SHP77 treated with DMSO at 0.1 percent for 48 hours (cell line): ENCODE data around the gene VPREB1.
"Not testable (repeated sequence)": the region's sequence is repeated elsewhere in the genome, so short reads cannot be mapped to it uniquely, and the experiment has no call there.

ENCODE experiments used
- DNase-seq: peaks from one replicate; lab custom pipeline; 2025; lab: John Stamatoyannopoulos, UW

The VPREB1 gene, protein sequence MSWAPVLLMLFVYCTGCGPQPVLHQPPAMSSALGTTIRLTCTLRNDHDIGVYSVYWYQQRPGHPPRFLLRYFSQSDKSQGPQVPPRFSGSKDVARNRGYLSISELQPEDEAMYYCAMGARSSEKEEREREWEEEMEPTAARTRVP

DNA sequence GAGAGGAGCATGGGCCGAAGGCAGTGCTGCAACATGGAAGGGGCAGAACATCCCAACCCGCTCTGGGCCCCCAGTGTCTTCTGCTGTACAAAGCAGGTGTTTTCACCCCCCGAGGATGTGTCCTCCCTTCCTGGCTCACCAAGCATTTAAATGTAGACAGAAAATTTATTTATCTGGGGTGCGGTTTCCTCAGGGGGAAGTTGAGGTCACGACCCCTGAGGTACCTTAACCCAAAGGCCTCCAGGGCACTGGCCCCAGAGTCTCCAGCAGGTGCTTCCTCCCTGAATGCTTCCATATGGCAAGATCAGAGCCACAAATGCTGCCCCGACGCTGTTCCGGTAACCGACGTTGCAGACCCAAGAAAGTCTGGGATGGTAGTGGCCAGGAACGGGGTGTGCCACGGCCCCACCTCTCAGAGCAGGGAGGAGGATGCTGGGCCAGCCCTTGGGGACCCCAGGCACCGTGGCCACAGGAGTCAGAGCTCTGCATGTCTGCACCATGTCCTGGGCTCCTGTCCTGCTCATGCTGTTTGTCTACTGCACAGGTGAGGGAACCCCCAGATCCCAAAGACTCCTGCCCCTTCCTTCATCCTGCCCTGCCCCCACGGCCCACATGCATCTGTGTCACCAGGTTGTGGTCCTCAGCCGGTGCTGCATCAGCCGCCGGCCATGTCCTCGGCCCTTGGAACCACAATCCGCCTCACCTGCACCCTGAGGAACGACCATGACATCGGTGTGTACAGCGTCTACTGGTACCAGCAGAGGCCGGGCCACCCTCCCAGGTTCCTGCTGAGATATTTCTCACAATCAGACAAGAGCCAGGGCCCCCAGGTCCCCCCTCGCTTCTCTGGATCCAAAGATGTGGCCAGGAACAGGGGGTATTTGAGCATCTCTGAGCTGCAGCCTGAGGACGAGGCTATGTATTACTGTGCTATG, at the start of gene VPREB1:
TSS of gene VPREB1 (plus strand) at position 471 of the 935 bp plus-strand sequence. CDS start at position 499, 28 bp downstream.
- DNase-seq: no peak

DNA sequence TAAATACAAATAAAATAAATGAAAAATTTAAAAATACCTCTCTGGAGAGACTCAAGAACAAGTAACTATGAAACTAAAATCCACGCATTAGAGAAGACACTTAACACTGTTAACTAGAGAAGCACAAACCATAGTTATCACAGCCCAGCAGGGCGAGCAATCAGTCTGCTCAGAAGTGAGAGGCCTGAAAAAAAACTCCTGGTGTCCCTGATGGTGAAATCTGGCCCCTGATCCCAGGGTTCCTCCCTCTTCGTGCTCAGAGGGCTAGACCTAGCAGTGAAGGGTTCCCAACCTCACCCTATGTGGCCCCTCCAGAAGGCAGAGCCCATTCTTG, 49.7 kb upstream of the VPREB1 start:
- DNase-seq: no peak

DNA sequence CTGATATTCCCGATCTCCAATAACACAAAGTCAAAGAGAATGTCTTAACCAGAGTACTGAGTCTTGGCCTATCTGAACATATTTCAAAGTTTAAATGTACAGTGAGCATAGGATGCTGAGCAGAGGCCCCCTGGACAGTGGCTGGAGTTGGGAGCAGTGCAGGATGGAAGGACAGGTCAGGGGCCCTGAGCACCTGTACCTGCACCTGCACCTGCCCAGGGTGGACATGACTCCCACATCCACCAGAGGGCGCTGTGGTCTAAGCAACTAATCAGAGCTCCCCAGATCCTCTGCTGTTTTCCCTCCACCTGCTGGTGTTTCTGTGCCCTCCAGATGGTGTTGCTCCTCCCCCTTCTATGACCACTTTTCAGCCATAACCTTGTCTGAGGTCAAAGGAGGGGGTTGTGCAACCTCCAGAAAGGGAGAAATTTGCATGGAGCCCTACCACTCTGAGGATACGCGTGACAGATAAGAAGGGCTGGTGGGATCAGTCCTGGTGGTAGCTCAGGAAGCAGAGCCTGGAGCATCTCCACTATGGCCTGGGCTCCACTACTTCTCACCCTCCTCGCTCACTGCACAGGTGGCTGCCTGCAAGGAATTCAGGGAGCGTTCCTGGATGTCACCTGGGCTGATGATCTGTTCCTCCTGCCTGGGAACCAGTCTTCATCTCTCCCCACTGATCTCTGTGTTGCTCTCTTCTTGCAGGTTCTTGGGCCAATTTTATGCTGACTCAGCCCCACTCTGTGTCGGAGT, 49.1 kb upstream of the VPREB1 start:
- peak; percentile 51 for DNase-seq

DNA sequence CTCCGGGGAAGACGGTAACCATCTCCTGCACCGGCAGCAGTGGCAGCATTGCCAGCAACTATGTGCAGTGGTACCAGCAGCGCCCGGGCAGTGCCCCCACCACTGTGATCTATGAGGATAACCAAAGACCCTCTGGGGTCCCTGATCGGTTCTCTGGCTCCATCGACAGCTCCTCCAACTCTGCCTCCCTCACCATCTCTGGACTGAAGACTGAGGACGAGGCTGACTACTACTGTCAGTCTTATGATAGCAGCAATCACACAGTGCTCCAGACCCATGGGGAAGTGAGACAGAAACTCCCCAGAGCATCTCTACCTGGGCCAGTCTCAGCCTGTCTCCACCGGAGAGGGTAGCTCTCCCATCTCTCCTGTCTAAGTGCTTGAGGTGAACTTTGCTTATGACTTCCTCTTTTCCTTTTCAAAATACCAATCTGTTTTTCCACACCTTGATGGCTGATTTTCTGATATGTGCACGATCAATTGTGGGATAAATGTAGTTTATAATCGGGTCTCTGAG, 48.5 kb upstream of the VPREB1 start:
- DNase-seq: no peak

DNA sequence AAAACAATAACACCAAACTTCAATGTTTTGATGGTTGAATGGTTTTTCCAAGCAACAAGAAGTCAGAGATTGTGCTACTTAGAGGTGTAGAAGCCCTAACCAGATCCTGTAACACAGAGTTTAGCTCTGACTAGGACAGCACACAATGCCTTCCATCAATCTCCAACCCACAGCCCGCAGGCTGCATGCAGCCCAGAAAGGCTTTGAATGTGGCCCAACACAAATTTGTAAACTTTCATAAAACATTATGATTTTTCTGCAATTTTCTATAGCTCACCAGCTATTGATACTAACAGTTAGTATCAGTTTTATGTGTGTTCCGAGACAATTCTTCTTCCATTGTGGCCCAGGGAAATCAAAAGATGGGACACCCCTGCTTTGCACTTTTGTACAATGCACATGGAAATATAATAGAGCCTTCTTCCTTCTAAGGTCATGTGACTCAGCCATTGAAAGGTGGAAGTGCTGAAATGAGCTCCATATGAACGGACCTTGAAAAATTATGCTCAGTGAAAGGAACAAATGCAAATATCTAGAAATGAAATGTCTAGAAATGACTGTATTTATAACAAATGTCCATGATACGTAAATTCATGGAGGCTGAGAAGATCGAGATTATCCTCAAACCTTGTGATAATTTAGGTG, 47.6 kb upstream of the VPREB1 start:
- no peak for DNase-seq

DNA sequence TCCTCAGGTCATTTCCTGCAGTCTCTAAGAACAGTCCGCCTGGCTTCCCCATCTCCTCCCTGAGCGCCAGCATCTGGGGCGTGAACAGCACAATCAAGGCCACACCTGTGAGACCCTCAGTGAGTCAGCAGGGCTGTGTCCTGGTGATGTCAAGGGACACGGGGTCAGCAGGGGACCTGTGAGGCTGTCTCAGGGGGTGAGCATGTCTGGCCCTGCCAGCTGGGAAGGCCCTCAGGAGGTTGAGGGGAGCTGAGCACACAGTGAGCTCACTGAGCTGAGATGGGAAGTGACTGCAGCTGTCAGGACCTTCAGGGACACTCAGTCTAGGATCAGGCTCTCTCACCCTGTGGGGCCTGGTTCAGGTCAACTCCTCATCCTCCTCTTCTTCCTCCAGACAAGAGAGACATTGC, 46.6 kb upstream of the VPREB1 start:
- no peak for DNase-seq

DNA sequence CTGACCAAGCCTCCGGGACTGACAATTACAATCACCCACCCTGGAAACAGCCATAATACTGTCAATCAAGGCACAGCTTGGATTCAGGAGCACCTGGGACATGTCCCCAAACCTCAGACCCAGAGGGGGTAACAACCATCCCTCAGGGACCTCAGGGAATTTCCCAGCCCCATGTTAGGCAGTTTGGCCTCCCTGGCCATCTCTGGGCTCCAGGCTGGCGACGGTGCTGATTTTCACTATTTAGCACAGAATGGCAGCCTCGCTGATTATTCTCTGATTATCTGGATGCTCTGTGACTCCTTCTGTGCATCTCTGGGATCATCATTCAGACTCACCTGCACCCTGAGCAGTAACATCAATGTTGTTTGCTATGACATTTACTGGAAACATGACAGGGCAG, 45.8 kb upstream of the VPREB1 start:
- DNase-seq: no peak

DNA sequence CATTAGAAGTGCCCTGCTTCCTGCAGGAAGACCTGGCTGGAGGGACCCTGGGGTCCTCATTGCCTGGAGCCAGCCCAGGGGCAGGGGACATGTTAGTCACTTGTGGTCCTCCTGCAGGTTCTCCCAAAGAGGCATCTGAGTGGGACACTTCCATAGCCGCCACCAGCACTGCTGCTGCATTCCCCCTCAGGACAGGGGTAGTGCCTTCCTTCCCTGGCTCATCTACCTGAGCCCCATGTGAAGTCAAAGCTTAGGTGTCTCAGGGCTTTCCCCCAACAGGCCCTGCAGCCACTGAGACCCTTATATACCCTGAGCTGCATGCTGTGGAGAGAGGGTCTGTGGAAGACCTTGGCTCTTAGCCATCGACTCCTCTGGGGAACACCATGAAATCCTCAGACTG, 45.0 kb upstream of the VPREB1 start:
- no peak for DNase-seq

DNA sequence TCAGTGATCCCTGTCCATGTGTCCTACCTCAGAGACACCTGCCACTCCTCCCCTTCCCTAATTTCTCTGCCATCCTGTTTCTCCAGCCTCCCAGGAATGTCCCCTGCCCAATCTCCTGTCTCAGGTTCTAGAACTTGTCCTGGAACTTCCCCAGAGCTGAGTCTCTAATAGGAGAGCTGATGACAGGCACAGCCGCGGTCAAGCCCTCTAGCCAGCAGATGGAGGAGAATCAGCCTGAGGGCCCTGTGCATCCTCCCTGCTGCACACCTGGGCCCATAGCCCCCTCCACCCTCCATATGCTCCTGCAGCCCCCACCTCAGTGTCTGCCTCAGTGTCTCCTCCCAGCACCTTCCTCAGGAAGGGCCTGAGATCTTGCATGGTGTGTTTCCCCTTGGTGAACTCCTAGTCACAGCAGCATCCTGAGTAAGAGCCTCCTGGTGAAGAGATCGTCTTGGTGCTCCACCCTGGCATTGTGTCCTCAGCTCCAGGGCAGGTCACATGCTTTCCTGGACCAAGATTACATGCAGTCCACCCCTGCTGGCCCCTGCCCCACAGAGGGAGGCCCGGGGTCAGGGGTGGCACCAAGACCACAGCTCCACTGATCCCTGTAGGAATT, 43.9 kb upstream of the VPREB1 start:
- no peak for DNase-seq

DNA sequence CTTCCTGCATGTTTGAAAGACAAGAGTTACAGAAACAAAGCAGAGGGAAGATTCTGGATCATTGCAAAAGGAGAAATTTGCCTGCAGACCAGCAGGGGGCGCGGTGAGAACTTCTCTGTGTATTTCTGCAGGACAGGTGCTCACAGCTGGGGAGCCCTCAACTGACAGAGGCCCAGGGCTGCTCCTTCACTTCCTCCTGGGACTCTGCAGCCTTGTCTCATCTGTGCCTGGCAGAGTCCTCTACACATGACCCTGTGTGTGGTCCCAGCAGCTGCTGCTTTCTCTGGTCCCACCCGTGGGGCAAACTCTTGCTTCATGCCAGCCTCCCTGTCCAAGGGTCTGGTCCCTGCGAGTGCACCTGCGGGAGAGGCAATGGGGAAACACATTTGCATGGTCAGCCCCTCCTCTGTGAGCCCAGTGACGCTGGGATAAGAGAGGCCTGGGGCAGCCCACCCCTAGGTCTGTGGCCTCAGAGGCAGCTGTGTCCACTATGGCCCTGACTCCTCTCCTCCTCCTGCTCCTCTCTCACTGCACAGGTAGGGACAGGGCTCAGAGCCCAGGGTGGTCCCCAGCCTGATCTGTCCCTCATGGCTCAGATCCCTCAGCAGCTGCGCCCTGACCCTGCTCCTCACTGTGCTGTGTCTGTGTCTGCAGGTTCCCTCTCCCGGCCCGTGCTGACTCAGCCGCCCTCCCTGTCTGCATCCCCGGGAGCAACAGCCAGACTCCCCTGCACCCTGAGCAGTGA, 43.2 kb upstream of the VPREB1 start:
- peak; percentile 4 for DNase-seq

DNA sequence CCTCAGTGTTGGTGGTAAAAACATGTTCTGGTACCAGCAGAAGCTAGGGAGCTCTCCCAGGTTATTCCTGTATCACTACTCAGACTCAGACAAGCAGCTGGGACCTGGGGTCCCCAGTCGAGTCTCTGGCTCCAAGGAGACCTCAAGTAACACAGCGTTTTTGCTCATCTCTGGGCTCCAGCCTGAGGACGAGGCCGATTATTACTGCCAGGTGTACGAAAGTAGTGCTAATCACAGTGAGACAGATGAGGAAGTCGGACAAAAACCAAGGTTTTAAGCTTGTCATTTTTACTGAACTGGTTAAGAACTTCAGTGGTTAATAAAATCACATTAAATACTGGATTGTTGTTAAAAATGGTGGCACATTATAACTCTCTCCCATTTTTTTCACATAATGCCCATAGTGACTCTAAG, 42.6 kb upstream of the VPREB1 start:
- DNase-seq: no peak

DNA sequence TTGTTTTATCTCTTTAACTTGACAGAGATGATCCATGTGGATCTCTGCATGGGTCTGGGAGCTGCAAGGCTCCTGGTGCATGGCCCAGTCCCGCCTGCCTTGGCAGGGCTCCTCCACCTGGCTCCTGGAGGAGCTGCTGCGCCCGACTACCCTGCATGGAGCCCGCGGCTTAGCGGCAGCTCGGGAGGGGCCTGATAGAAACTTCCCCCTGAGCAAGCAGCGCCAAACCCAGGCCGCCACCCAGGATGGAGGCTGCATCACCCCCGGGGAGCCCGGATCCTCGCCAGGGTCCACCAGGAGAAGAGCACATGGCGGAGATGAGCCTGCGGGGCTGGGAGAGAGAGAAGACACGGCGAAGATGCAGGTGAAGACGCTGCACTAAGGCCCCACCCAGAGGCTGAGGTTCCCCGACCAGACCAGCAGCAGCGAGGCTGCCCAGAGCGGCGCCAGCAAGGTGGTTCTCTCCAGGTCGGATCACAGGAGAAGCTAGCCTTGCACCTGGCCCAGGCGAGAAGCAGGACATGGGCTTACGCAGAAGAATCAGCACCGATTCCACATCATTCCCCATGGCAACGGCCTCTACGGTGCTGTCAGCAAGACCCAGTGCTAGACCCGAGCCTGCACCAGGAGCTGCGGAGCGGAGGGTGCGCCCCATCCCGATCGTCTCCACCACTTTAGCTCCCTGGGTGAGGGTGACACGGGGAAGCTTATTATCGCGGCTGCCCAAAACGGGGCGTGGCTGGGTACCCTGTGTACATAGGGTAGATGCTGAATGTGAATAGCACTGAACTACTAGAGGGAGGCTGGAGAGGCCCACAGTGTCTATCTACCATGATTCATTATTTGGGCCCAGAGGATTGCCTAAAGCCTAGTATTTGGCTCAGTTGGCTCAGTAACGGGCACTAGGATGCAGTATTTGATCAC, 41.3 kb upstream of the VPREB1 start:
- no peak for DNase-seq

DNA sequence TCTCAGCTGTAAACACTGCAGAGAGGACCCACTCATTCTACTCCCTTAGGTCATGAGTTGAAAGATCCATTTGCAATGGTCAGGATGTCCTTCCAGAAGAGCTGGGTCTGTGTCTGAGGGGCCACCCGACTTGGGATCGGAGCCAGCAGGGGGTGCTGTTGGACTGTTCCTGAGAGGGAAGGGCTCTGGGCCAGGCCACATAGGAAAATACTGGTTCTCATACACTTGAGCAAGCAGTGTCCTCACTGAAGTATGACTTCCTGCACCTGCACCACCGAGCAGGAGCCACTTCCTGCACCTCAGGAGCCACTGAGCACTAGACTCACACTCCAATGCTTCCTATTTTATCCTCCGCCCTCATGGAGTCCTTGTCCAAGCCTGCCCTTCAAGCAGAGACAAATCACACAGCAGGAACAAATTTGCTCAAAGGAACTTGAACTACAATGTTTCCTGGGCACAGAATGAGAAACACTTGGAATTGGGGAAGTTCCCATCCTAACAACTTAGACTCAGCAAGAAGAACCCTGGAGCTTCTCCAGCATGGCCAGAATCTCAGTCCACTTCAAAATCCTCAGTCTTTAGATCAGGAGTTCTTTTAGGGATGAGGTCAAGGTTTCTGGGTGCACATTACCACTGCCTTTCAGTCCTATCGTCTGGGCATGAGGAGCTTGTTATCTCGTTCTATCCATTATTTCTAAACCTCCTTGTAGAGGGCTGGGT, 36.6 kb upstream of the VPREB1 start:
- DNase-seq: peak; percentile 62

DNA sequence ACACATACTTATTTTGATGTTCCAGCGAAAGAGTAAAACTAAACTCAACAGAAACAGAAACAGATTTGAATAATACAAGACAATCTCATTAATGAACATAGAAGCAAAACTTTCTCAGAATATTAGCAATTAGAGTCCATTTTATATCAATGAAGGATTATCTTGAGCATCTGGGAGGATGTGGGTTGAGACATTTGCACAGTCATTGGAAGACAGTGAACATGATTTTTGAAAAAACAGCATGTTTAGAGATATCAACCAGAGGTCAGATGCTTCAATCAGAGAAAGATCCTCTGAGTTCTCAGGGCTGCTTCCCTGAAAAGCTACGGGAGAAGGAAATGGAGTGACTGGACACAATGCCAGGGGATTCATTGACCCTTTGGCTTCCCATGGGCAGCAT, 35.9 kb upstream of the VPREB1 start:
- DNase-seq: no peak

DNA sequence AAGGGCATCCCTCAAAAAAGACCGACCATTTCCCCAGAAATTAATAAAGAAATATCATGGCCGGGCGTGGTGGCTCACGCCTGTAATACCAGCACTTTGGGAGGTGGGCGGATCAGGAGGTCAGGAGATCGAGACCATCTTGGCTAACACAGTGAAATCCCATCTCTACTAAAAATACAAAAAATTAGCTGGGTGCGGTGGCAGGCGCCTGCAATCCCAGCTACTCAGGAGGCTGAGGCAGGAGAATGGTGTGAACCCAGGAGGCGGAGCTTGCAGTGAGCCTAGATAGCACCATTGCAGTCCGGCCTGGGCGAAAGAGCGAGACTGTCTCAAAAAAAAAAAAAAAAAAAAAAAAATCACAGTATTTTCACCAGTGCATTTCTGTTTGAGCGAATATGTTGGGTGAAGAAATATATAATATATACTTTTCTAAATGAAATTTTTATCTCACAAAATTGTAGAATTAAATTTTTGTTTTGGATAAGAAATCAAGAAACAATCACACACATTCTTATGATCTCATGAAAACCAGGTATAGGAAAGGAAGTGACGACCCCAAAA, 35.4 kb upstream of the VPREB1 start:
- not testable (repeated sequence) for DNase-seq

DNA sequence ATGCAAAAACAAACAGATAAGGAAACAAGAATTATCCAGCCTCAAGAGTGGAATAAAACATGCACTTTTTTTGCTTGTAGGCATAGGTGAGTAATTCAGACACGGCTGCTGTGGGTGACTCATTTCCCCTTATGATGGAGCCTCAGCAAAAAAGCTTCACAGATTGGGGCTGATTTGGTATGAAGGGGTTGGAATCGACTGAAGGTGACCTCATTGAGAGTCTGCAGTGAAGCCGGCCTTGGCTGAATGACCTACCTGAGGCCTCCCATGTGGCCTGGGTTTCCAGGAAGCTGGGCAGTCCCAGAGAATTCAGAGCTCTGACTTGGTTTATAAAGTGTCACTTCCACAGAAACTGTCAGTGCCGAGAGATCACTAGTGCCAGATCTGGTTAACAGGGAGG, 34.2 kb upstream of the VPREB1 start:
- no peak for DNase-seq

DNA sequence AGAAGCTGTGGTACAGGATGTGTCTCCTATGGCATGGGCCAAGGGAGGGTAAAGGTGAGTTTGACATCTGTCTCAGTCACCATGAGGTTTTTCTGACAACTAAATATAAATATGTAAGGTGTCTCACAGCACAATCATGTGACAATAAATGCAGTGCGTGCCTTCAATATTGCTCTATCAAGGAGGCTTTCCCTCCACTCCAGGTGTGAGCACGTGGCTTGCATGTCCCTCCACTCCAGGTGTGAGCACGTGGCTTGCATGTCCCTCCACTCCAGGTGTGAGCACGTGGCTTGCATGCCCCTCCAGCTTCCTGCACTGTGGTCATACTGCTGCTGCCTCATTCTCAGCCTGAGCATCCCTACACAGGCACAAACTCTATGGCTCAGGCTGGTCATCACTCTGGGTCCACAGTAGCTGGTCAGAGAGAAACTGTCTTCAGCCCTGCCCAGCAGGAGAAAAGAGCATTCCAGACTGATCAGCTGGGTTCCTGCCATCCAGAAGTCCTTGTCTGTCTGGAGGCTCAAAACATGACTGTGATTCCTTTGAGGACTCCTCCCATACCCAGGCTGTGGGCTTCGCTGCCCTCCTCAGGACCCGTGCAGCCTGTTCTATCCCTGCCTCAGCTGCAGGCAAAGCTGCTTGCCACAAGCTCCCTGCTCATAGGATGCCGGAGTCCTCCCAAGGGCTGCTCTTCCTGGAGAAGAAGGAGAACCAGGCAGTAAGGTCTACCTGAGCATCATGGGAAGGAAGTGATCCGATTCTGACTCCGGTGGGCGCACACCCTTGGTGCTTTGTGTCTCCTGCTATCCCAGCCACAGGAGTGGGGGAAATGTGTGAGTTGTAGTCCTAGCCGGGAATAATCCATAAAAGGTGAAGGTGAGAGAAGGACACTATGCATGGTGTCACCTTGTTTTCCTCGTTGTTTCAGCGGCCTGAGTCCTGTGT, 33.4 kb upstream of the VPREB1 start:
- DNase-seq: no peak

DNA sequence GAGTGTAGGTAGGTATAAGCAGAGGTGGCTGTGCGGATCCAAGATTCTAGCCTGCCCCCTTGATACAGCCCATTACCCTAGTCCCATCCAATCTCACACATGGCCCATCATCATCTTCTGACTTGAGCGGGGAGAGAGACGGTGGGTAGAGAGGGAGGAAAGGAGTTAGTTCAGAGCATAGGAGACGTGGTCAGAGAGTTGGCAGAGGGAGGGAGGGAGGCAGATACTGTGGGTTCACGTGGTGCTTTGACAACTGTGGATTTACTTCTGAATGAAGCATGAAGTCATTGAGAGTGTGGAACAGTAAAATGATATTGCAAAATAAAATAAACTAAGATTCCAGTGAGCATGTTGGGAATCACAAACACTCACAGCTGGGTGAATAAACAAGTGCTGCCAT, 31.4 kb upstream of the VPREB1 start:
- no peak for DNase-seq
